HepG2 (cell line): ENCODE measurements around the gene KERA. TPM values are rescaled to one million over a fixed set of nuclear protein-coding genes. Genes with fewer than 3 reads are reported as not detected.

Experiments used
- ATAC-seq: fragments of 200-7000 bp; cut with Tn5 transposase; 3 replicates; pipeline ENCODE4 v1.9.1; 2020; ENCODE audit warnings: mild to moderate bottlenecking, moderate library complexity
- BruUV-seq: library from RNA; stranded (reverse); fragments of 400-500 nt; replicated peaks from 2 replicates; lab custom pipeline; 2021; lab: Mats Ljungman, UMichigan
- CTCF ChIA-PET: fragments of 300-600 bp; formaldehyde crosslinking; extraction: SDS; loops from one replicate; lab custom pipeline; 2021; ENCODE audit warnings: low total read pairs, inconsistent platforms, low intra/inter-chr PET ratio; lab: Yijun Ruan, JAX
- POLR2A ChIA-PET: fragments of 350-600 bp; sonication (Branson Sonifier 250); formaldehyde crosslinking; loops from one replicate; lab custom pipeline; 2020; ENCODE audit warnings: antibody characterized with exemption, inconsistent platforms; lab: Yijun Ruan, JAX
- DNase-seq: peaks from one replicate; pipeline ENCODE4 v3.0.0-alpha.2; 2015; ENCODE audit warnings: low spot score
- FAIRE-seq: peaks from 3 replicates; lab custom pipeline; 2011; peaks lifted over from hg19 to GRCh38; lab: Jason Lieb, UNC
- H2AFZ ChIP-seq: one replicate; pipeline ENCODE4 v1.6.1; 2011; ENCODE audit warnings: low read length, inconsistent platforms
- H3K27ac ChIP-seq: fragments of 300-600 bp; 3 replicates; pipeline ENCODE4 v1.8.0; 2011; ENCODE audit warnings: mixed run types, mild to moderate bottlenecking, mixed read lengths, low read length, inconsistent platforms; ENCODE audit not compliant: insufficient read depth; ENCODE audit errors: extremely low read length
- H3K27me3 ChIP-seq, 2 experiments: fragments of 200-600 bp in 1 of 2; 2 replicates in 1 of 2; 3 replicates in 1 of 2; pipeline versions ENCODE4 v1.6.0 to v1.8.0; 2011; ENCODE audit warnings: low read length in 2 of 2, mild to moderate bottlenecking in 2 of 2, moderate library complexity in 2 of 2, inconsistent platforms in 1 of 2; ENCODE audit not compliant: insufficient read depth in 2 of 2, control insufficient read depth in 1 of 2
- H3K36me3 ChIP-seq, 2 experiments: fragments of 200-600 bp in 1 of 2; replicated peaks in 1 of 2; 2 replicates in 1 of 2; 3 replicates in 1 of 2; pipeline versions ENCODE4 v1.5.1 to v1.8.0; 2011; ENCODE audit warnings: low read length in 2 of 2, inconsistent platforms in 1 of 2; ENCODE audit not compliant: insufficient read depth in 2 of 2, control insufficient read depth in 1 of 2
- H3K4me1 ChIP-seq: 2 replicates; pipeline ENCODE4 v1.5.1; 2012; ENCODE audit warnings: low read length, inconsistent platforms; ENCODE audit not compliant: insufficient read depth
- H3K4me2 ChIP-seq: 2 replicates; pipeline ENCODE4 v1.6.0; 2011; ENCODE audit warnings: low read depth, low read length, inconsistent platforms
- H3K4me3 ChIP-seq, 3 experiments: fragments of 200-600 bp in 1 of 3; sonication (generic), shearing (Covaris generic) in 1 of 3; replicated peaks in 1 of 3; 2 replicates each; pipeline ENCODE4 v1.5.1; 2011 to 2016; ENCODE audit warnings: low read length in 3 of 3, inconsistent platforms in 2 of 3, low read depth in 2 of 3, mild to moderate bottlenecking in 2 of 3, control low read depth in 1 of 3, mixed read lengths in 1 of 3; ENCODE audit not compliant: insufficient read depth in 1 of 3
- H3K79me2 ChIP-seq: one replicate; pipeline ENCODE4 v1.6.1; 2011; ENCODE audit warnings: low read length, inconsistent platforms; ENCODE audit not compliant: insufficient read depth
- H3K9ac ChIP-seq: 2 replicates; pipeline ENCODE4 v1.6.0; 2011; ENCODE audit warnings: mild to moderate bottlenecking, low read depth, low read length, inconsistent platforms; ENCODE audit not compliant: insufficient read depth
- H3K9me3 ChIP-seq: 2 replicates; pipeline ENCODE4 v1.5.1; 2012; ENCODE audit warnings: mild to moderate bottlenecking, low read length
- H4K20me1 ChIP-seq: 2 replicates; pipeline ENCODE4 v1.6.0; 2011; ENCODE audit warnings: inconsistent platforms, mild to moderate bottlenecking, low read length, moderate library complexity; ENCODE audit not compliant: insufficient read depth
- ADNP ChIP-seq: sonication (generic); formaldehyde crosslinking; IDR thresholded peaks from 2 replicates; pipeline ENCODE4 v1.4.0; 2020; ENCODE audit warnings: missing genetic modification reagents
- HDAC2 ChIP-seq: sonication (generic); formaldehyde crosslinking; IDR thresholded peaks from 2 replicates; pipeline ENCODE4 v1.4.0; 2020; ENCODE audit warnings: missing genetic modification reagents
- IRF2 ChIP-seq: IDR thresholded peaks from 2 replicates; pipeline ENCODE4 v1.6.1; 2018; ENCODE audit warnings: missing genetic modification reagents, missing compliant biosample characterization
- JUNB ChIP-seq: sonication (generic); formaldehyde crosslinking; IDR thresholded peaks from 2 replicates; pipeline ENCODE4 v1.8.0; 2022; ENCODE audit warnings: missing genetic modification reagents, mild to moderate bottlenecking, borderline replicate concordance
- PBX3 ChIP-seq: sonication (generic); formaldehyde crosslinking; IDR thresholded peaks from 2 replicates; pipeline ENCODE4 v1.8.1; 2023; ENCODE audit warnings: missing genetic modification reagents, inconsistent platforms, borderline replicate concordance
- RFX5 ChIP-seq: IDR thresholded peaks from 2 replicates; pipeline ENCODE4 v1.6.1; 2011; ENCODE audit warnings: low read depth, low read length, improper control_type of control experiment
- RFXANK ChIP-seq: IDR thresholded peaks from 2 replicates; pipeline ENCODE4 v1.6.1; 2016
- SP2 ChIP-seq: sonication (generic); formaldehyde crosslinking; IDR thresholded peaks from 2 replicates; pipeline ENCODE4 v1.5.1; 2020; ENCODE audit warnings: mild to moderate bottlenecking, missing genetic modification reagents
- SUZ12 ChIP-seq: fragments of 150-350 bp; IDR thresholded peaks from 2 replicates; pipeline ENCODE4 v1.6.1; 2014; ENCODE audit warnings: low read depth, low read length
- ZBED4 ChIP-seq: sonication (generic); formaldehyde crosslinking; IDR thresholded peaks from 2 replicates; pipeline ENCODE4 v1.4.0; 2020; ENCODE audit warnings: missing genetic modification reagents, borderline replicate concordance
- ZFP1 ChIP-seq: IDR thresholded peaks from 2 replicates; pipeline ENCODE4 v1.6.1; 2016
- ZNF549 ChIP-seq: sonication (generic); formaldehyde crosslinking; IDR thresholded peaks from 2 replicates; pipeline ENCODE4 v1.5.0; 2020; ENCODE audit warnings: missing genetic modification reagents
- ZNF556 ChIP-seq: sonication (generic); formaldehyde crosslinking; IDR thresholded peaks from 2 replicates; pipeline ENCODE4 v1.4.0; 2020; ENCODE audit warnings: mild to moderate bottlenecking, missing genetic modification reagents, borderline replicate concordance
- ZNF589 ChIP-seq: sonication (generic); formaldehyde crosslinking; conservative IDR thresholded peaks from 2 replicates; pipeline ENCODE4 v1.8.0; 2022; ENCODE audit warnings: mild to moderate bottlenecking, moderate library complexity, missing genetic modification reagents
- WGBS: methylation state at CpG from one replicate; pipeline ENCODE4 v1.1.6; 2017; ENCODE audit warnings: low lambda C conversion rate; 5-methylcytosine and 5-hydroxymethylcytosine counted together
- in situ Hi-C: cut with HindIII; loops from 2 replicates; pipeline ENCODE4 v1.10.0; 2017; ENCODE audit warnings: low pct_unique_long_range_greater_than_20kb; ENCODE audit not compliant: extremely low pct_ligation_motif_present
- intact Hi-C: fragments of 100-400 bp; cut with micrococcal nuclease; formaldehyde crosslinking; loops from one replicate; pipeline ENCODE4 v1.10.0; 2022; ENCODE audit not compliant: unreplicated experiment
- polyA plus RNA-seq, 8 experiments: library from polyadenylated mRNA; depleted of rRNA in 3 of 8; stranded (reverse) in 7 of 8; unstranded in 1 of 8; fragments of >200 nt; fragmentation: Illumina TruSeq in 4 of 8; extraction: Trizol in 4 of 8; gene quantifications; 2 replicates each; pipeline versions ENCODE4 v1.2.1 to v1.2.3, GENCODE V29; 2011 to 2016; ENCODE audit warnings: low read depth in 4 of 8, missing spikeins in 1 of 8, mixed read lengths in 1 of 8; ENCODE audit not compliant: insufficient read depth in 1 of 8
- total RNA-seq, 5 experiments: library from RNA; depleted of rRNA; stranded (reverse); fragments of >200 nt; fragmentation: Illumina TruSeq; extraction: Trizol; gene quantifications; 2 replicates each; pipeline ENCODE4 v1.2.3, GENCODE V29; 2016; ENCODE audit warnings: low read depth in 1 of 5

KERA gene
- total and polyA plus RNA-seq, 2 of the 13 experiments (the other 11 are each of a cell fraction or from before 2014, with no cell fraction given): not detected

GRCh38 chr12:91061091-91061490 is 3.3 kb upstream of the KERA start:
- CTCF ChIA-PET: no interaction called here
- no peak overlapping the region for H3K4me2 ChIP-seq
- H3K4me3 ChIP-seq: no peak overlapping the region
- POLR2A ChIA-PET: no interaction called here
- no peaks in the 10 kb centered on the region; a peak in 1 of 5 replicates for H3K27me3 ChIP-seq
- no peak overlapping the region for H3K9ac ChIP-seq
- no peaks in the 10 kb centered on the region for H3K36me3 ChIP-seq
- in situ Hi-C loops (no loop called here), intact Hi-C loops (no loop called here)
- FAIRE-seq (no peak), DNase-seq (no peak), ATAC-seq (no peak)
- H3K9me3 ChIP-seq: no peaks in the 10 kb centered on the region
- WGBS: 0% methylated on average over 1 of the region's 1 CpG
- no peaks in the 10 kb centered on the region for H4K20me1 ChIP-seq
- H3K79me2 ChIP-seq: no peaks in the 10 kb centered on the region
- no peak overlapping the region for H2AFZ ChIP-seq
- H3K4me1 ChIP-seq: no peaks in the 10 kb centered on the region
- H3K27ac ChIP-seq: no peak overlapping the region
- no TSS peak for BruUV-seq
- no peak for TF ChIP-seq HDAC2 (CRISPR knock-in tag)
- TF ChIP-seq SP2: no peak
- TF ChIP-seq JUNB (CRISPR knock-in tag): no peak
- no peak for TF ChIP-seq RFXANK (CRISPR knock-in tag)
- TF ChIP-seq ZBED4 (CRISPR knock-in tag): no peak
- TF ChIP-seq IRF2: no peak
- no peak for TF ChIP-seq ZFP1 (CRISPR knock-in tag)
- TF ChIP-seq ADNP (CRISPR knock-in tag): no peak
- TF ChIP-seq SUZ12: no peak
- TF ChIP-seq ZNF589: no peak
- no peak for TF ChIP-seq ZNF556 (CRISPR knock-in tag)
- TF ChIP-seq RFX5: no peak
- no peak for TF ChIP-seq PBX3 (CRISPR knock-in tag)
- no peak for TF ChIP-seq ZNF549 (CRISPR knock-in tag)
